GM23338 (cell line): Measurements from ENCODE around the gene CD7. TPM values are rescaled to one million over a fixed set of nuclear protein-coding genes. Genes with fewer than 3 reads are reported as not detected.

Experiments
- ATAC-seq: fragments of 200-7000 bp; cut with Tn5 transposase; 3 replicates; pipeline ENCODE4 v1.9.1; 2020
- DNase-seq: peaks from one replicate; pipeline ENCODE4 v3.0.0-alpha.2; 2015; ENCODE audit warnings: low spot score
- H2AFZ ChIP-seq: fragments of 200-600 bp; sonication (generic); 2 replicates; pipeline ENCODE4 v1.8.0; 2016; ENCODE audit warnings: antibody characterized with exemption, mild to moderate bottlenecking, moderate library complexity
- H3F3A ChIP-seq: fragments of 200-600 bp; sonication (generic); replicated peaks from 2 replicates; pipeline ENCODE4 v1.8.0; 2017; ENCODE audit warnings: antibody characterized with exemption, mixed run types, low read depth
- H3K27ac ChIP-seq: fragments of 200-600 bp; sonication (generic); 2 replicates; pipeline ENCODE4 v1.6.1; 2016; ENCODE audit warnings: low read depth
- H3K27me3 ChIP-seq: fragments of 200-600 bp; sonication (generic); 2 replicates; pipeline ENCODE4 v1.8.0; 2016; ENCODE audit warnings: mild to moderate bottlenecking, mixed run types, moderate library complexity; ENCODE audit not compliant: insufficient read depth
- H3K36me3 ChIP-seq: fragments of 200-600 bp; sonication (generic); 2 replicates; pipeline ENCODE4 v1.8.0; 2016; ENCODE audit warnings: mild to moderate bottlenecking; ENCODE audit not compliant: insufficient read depth
- H3K4me1 ChIP-seq: fragments of 200-600 bp; sonication (generic); 2 replicates; pipeline ENCODE4 v1.8.0; 2016; ENCODE audit warnings: mild to moderate bottlenecking, moderate library complexity; ENCODE audit not compliant: insufficient read depth
- H3K4me2 ChIP-seq: fragments of 200-600 bp; sonication (generic); 2 replicates; pipeline ENCODE4 v1.7.1; 2017; ENCODE audit warnings: mixed run types
- H3K4me3 ChIP-seq: fragments of 200-600 bp; sonication (generic); 2 replicates; pipeline ENCODE4 v1.6.1; 2016; ENCODE audit warnings: mixed run types
- H3K79me2 ChIP-seq: fragments of 200-600 bp; sonication (generic); replicated peaks from 2 replicates; pipeline ENCODE4 v1.8.0; 2017; ENCODE audit warnings: mild to moderate bottlenecking; ENCODE audit not compliant: insufficient read depth
- H3K9me2 ChIP-seq: fragments of 200-600 bp; sonication (generic); 2 replicates; pipeline ENCODE4 v1.8.0; 2017; ENCODE audit not compliant: insufficient read depth
- H4K20me1 ChIP-seq: fragments of 200-600 bp; sonication (generic); replicated peaks from 2 replicates; pipeline ENCODE4 v1.8.0; 2017; ENCODE audit warnings: mild to moderate bottlenecking; ENCODE audit not compliant: insufficient read depth
- H3K27ac Mint-ChIP-seq: 2 replicates; pipeline ENCODE4 v1.8.0; 2020; ENCODE audit warnings: inconsistent platforms, mild to moderate bottlenecking, moderate library complexity, mixed read lengths
- H3K27me3 Mint-ChIP-seq: 3 replicates; pipeline ENCODE4 v1.8.0; 2022; ENCODE audit warnings: low read depth, mild to moderate bottlenecking, moderate library complexity, mixed read lengths, inconsistent platforms; ENCODE audit not compliant: insufficient read depth, poor library complexity
- H3K36me3 Mint-ChIP-seq: 3 replicates; pipeline ENCODE4 v1.8.0; 2021; ENCODE audit warnings: low read depth, mild to moderate bottlenecking, inconsistent platforms, moderate library complexity, mixed read lengths
- H3K4me1 Mint-ChIP-seq: 3 replicates; pipeline ENCODE4 v1.8.0; 2020; ENCODE audit warnings: mild to moderate bottlenecking, inconsistent platforms, mixed read lengths
- H3K4me3 Mint-ChIP-seq: 3 replicates; pipeline ENCODE4 v1.8.0; 2021; ENCODE audit warnings: moderate library complexity, mild to moderate bottlenecking, inconsistent platforms, mixed read lengths
- H3K9me3 Mint-ChIP-seq: 3 replicates; pipeline ENCODE4 v1.8.0; 2020; ENCODE audit warnings: moderate library complexity, mild to moderate bottlenecking, inconsistent platforms, mixed read lengths
- EZH2 ChIP-seq: fragments of 200-600 bp; sonication (generic); IDR thresholded peaks from one replicate; pipeline ENCODE4 v1.8.0; 2017; ENCODE audit warnings: antibody characterized with exemption, mild to moderate bottlenecking, low read depth; ENCODE audit not compliant: unreplicated experiment
- POLR2AphosphoS5 ChIP-seq: IDR thresholded peaks from 2 replicates; pipeline ENCODE4 v1.6.1; 2016; ENCODE audit warnings: antibody characterized with exemption, low read depth
- ZNF114 ChIP-seq: fragments of 250-450 bp; sonication (Bioruptor Pico); IDR thresholded peaks from 2 replicates; pipeline ENCODE4 v1.5.0; 2020; ENCODE audit warnings: mild to moderate bottlenecking, moderate library complexity
- polyA plus RNA-seq: library from polyadenylated mRNA; unstranded; fragments of >200 nt; fragmentation: Nextera tagmentation; extraction: Ambion mirVana; gene quantifications from 2 replicates; pipeline ENCODE4 v1.2.1, GENCODE V29; 2016
- total RNA-seq: library from RNA; depleted of rRNA; stranded (reverse); fragments of >200 nt; shearing (Covaris generic); gene quantifications from 2 replicates; pipeline ENCODE4 v1.2.3, GENCODE V29; 2014
- TF ChIP-seq, protein P1 (sequence below): IDR thresholded peaks from 2 replicates; pipeline ENCODE4 v1.6.1; 2016; ENCODE audit warnings: antibody characterized with exemption
- TF ChIP-seq, protein P2 (sequence below): fragments of 250-450 bp; sonication (Bioruptor Pico); IDR thresholded peaks from 2 replicates; pipeline ENCODE4 v1.5.0; 2020; ENCODE audit warnings: mild to moderate bottlenecking, moderate library complexity
- TF ChIP-seq, protein P3 (sequence below), 2 experiments: fragments of 200-600 bp in 1 of 2; sonication (generic) in 1 of 2; conservative IDR thresholded peaks; 2 replicates each; pipeline versions ENCODE4 v1.5.1 to v1.6.1; 2016 to 2017; ENCODE audit warnings: antibody characterized with exemption in 2 of 2, low read depth in 2 of 2, mild to moderate bottlenecking in 2 of 2, moderate library complexity in 1 of 2

Gene CD7
- total and polyA plus RNA-seq, 2 experiments from 2014 or later = 0.42 to 0.44 TPM

- TF ChIP-seq EZH2 (no peak), POLR2AphosphoS5 (no peak), ZNF114 (no peak)
- TF ChIP-seq, protein P1, sequence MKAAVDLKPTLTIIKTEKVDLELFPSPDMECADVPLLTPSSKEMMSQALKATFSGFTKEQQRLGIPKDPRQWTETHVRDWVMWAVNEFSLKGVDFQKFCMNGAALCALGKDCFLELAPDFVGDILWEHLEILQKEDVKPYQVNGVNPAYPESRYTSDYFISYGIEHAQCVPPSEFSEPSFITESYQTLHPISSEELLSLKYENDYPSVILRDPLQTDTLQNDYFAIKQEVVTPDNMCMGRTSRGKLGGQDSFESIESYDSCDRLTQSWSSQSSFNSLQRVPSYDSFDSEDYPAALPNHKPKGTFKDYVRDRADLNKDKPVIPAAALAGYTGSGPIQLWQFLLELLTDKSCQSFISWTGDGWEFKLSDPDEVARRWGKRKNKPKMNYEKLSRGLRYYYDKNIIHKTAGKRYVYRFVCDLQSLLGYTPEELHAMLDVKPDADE = no peak
- TF ChIP-seq, protein P2, sequence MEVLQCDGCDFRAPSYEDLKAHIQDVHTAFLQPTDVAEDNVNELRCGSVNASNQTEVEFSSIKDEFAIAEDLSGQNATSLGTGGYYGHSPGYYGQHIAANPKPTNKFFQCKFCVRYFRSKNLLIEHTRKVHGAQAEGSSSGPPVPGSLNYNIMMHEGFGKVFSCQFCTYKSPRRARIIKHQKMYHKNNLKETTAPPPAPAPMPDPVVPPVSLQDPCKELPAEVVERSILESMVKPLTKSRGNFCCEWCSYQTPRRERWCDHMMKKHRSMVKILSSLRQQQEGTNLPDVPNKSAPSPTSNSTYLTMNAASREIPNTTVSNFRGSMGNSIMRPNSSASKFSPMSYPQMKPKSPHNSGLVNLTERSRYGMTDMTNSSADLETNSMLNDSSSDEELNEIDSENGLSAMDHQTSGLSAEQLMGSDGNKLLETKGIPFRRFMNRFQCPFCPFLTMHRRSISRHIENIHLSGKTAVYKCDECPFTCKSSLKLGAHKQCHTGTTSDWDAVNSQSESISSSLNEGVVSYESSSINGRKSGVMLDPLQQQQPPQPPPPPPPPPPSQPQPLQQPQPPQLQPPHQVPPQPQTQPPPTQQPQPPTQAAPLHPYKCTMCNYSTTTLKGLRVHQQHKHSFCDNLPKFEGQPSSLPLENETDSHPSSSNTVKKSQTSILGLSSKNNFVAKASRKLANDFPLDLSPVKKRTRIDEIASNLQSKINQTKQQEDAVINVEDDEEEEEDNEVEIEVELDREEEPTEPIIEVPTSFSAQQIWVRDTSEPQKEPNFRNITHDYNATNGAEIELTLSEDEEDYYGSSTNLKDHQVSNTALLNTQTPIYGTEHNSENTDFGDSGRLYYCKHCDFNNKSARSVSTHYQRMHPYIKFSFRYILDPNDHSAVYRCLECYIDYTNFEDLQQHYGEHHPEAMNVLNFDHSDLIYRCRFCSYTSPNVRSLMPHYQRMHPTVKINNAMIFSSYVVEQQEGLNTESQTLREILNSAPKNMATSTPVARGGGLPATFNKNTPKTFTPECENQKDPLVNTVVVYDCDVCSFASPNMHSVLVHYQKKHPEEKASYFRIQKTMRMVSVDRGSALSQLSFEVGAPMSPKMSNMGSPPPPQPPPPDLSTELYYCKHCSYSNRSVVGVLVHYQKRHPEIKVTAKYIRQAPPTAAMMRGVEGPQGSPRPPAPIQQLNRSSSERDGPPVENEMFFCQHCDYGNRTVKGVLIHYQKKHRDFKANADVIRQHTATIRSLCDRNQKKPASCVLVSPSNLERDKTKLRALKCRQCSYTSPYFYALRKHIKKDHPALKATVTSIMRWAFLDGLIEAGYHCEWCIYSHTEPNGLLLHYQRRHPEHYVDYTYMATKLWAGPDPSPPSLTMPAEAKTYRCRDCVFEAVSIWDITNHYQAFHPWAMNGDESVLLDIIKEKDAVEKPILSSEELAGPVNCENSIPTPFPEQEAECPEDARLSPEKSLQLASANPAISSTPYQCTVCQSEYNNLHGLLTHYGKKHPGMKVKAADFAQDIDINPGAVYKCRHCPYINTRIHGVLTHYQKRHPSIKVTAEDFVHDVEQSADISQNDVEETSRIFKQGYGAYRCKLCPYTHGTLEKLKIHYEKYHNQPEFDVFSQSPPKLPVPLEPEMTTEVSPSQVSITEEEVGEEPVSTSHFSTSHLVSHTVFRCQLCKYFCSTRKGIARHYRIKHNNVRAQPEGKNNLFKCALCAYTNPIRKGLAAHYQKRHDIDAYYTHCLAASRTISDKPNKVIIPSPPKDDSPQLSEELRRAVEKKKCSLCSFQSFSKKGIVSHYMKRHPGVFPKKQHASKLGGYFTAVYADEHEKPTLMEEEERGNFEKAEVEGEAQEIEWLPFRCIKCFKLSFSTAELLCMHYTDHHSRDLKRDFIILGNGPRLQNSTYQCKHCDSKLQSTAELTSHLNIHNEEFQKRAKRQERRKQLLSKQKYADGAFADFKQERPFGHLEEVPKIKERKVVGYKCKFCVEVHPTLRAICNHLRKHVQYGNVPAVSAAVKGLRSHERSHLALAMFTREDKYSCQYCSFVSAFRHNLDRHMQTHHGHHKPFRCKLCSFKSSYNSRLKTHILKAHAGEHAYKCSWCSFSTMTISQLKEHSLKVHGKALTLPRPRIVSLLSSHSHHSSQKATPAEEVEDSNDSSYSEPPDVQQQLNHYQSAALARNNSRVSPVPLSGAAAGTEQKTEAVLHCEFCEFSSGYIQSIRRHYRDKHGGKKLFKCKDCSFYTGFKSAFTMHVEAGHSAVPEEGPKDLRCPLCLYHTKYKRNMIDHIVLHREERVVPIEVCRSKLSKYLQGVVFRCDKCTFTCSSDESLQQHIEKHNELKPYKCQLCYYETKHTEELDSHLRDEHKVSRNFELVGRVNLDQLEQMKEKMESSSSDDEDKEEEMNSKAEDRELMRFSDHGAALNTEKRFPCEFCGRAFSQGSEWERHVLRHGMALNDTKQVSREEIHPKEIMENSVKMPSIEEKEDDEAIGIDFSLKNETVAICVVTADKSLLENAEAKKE (CRISPR knock-in tag) = no peak
Observed at GRCh38 chr17:82278786-82279391, 38.5 kb downstream of the CD7 start (continued).

- no peak overlapping the region for H3K4me3 Mint-ChIP-seq
- H3K36me3 Mint-ChIP-seq = no peaks in the 10 kb centered on the region
- H3K27ac Mint-ChIP-seq = no peak overlapping the region
- no peak overlapping the region for H2AFZ ChIP-seq
- H3K4me1 Mint-ChIP-seq = peaks cover 29% of the 10 kb centered on the region
- H4K20me1 ChIP-seq = peaks cover 5% of the 10 kb centered on the region; the same call in 1 of the 2 replicates
- H3F3A ChIP-seq = 0 out of 2 replicates have a peak, but pooled peaks cover 14% of the 10 kb centered on the region
- no peaks in the 10 kb centered on the region for H3K36me3 ChIP-seq
- no peak for ATAC-seq
- H3K9me3 Mint-ChIP-seq = no peaks in the 10 kb centered on the region; the same call in 2 of the 3 replicates
- H3K27ac ChIP-seq = no peak overlapping the region
- no peaks in the 10 kb centered on the region for H3K79me2 ChIP-seq
- peaks cover 19% of the 10 kb centered on the region for H3K27me3 Mint-ChIP-seq
- no peaks in the 10 kb centered on the region for H3K27me3 ChIP-seq
- no peaks in the 10 kb centered on the region for H3K9me2 ChIP-seq
- H3K4me2 ChIP-seq = no peak overlapping the region
- no peak overlapping the region for H3K4me3 ChIP-seq
- peaks cover 4% of the 10 kb centered on the region; the same call in 1 of the 2 replicates for H3K4me1 ChIP-seq
- no peak for DNase-seq
- TF ChIP-seq, protein P3, sequence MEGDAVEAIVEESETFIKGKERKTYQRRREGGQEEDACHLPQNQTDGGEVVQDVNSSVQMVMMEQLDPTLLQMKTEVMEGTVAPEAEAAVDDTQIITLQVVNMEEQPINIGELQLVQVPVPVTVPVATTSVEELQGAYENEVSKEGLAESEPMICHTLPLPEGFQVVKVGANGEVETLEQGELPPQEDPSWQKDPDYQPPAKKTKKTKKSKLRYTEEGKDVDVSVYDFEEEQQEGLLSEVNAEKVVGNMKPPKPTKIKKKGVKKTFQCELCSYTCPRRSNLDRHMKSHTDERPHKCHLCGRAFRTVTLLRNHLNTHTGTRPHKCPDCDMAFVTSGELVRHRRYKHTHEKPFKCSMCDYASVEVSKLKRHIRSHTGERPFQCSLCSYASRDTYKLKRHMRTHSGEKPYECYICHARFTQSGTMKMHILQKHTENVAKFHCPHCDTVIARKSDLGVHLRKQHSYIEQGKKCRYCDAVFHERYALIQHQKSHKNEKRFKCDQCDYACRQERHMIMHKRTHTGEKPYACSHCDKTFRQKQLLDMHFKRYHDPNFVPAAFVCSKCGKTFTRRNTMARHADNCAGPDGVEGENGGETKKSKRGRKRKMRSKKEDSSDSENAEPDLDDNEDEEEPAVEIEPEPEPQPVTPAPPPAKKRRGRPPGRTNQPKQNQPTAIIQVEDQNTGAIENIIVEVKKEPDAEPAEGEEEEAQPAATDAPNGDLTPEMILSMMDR (conservative IDR thresholded peaks at IDR 0.05; ENCODE audit: low read depth in 2 of 2) = no peak
- TF ChIP-seq, protein P1 = no peak
- no peak for TF ChIP-seq ZNF114
Observed at GRCh38 chr17:82278308-82278707, 39.1 kb downstream of the CD7 start.
